ENCODE data around the gene GRM4.
"Not testable (repeated sequence)": the region's sequence is repeated elsewhere in the genome, so short reads cannot be mapped to it uniquely, and the experiment has no call there.

Gene GRM4

GRCh38 chr6:34046617-34047016 is 99.3 kb downstream of the GRM4 start:
- no peaks in the 10 kb centered on the region for H3K36me3 Mint-ChIP-seq (ENCODE audit: low read depth)
- TF ChIP-seq, protein P1, sequence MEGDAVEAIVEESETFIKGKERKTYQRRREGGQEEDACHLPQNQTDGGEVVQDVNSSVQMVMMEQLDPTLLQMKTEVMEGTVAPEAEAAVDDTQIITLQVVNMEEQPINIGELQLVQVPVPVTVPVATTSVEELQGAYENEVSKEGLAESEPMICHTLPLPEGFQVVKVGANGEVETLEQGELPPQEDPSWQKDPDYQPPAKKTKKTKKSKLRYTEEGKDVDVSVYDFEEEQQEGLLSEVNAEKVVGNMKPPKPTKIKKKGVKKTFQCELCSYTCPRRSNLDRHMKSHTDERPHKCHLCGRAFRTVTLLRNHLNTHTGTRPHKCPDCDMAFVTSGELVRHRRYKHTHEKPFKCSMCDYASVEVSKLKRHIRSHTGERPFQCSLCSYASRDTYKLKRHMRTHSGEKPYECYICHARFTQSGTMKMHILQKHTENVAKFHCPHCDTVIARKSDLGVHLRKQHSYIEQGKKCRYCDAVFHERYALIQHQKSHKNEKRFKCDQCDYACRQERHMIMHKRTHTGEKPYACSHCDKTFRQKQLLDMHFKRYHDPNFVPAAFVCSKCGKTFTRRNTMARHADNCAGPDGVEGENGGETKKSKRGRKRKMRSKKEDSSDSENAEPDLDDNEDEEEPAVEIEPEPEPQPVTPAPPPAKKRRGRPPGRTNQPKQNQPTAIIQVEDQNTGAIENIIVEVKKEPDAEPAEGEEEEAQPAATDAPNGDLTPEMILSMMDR (IDR thresholded peaks at IDR 0.05), result no peak
- no peak for DNase-seq
- H3K4me1 Mint-ChIP-seq, result peaks cover 61% of the 10 kb centered on the region
- no peak overlapping the region for H3K4me3 Mint-ChIP-seq
- H3K9me3 Mint-ChIP-seq, result no peaks in the 10 kb centered on the region
- peaks cover 15% of the 10 kb centered on the region for H3K27me3 Mint-ChIP-seq (ENCODE audit: low read depth, poor library complexity)
- no peak overlapping the region for H3K27ac Mint-ChIP-seq

DNA sequence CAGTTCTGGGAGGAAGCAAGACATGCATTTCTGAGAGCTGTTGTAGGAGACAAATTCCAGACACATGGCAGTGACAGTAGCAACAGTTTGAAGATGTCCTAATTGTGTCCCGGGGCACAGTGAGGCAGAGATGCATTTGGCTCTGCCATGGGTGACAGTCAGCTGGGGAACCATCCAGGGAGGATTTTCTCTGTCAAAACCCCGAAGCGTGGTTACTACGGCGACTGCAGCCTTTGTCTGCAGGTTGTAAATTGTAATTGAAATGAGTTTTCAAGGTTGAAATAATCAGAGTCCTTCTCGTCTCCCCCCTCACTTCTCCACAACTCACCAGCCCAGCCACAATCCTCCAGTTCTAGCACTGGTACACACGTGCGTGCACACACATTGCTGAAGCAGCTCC is 100.1 kb downstream of the GRM4 start:
- no peak for DNase-seq
- Mint-ChIP-seq H3K27ac (no peak overlapping the region), H3K27me3 (ENCODE audit: low read depth, poor library complexity) (peaks cover 14% of the 10 kb centered on the region), H3K9me3 (no peaks in the 10 kb centered on the region), H3K36me3 (ENCODE audit: low read depth) (no peaks in the 10 kb centered on the region), H3K4me3 (no peak overlapping the region), H3K4me1 (peaks cover 55% of the 10 kb centered on the region)
- TF ChIP-seq, protein P1 (IDR thresholded peaks at IDR 0.05), result no peak

DNA sequence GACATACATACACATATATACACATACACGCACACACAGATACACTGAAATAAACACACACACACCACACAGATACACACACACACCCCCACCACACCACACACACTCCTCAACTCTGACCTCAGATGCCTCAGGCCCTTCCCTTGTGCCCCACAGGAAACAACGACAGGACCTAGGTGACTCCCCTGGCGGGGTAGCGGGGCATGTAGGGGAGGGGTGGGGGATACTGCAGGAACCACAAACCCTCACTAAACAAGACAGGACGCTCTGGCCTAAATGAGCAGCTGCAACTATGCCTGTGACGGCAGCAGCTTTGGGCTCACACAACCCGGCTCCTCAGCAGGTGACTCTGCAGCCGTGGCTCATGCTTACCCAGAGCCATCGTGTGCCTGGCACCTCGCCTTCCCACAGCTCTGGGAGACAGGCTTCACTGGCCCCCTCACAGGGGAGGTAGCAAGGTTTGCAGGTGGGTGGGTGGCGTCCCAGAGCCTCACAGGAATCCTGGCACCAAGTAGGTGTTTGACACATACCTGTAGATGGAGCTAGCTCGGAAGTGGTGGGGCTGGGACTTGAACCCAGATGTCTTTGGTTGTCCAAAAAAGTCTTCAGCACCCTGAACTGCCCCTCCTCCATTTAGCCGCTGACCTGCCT is 100.8 kb downstream of the GRM4 start:
- peaks cover 14% of the 10 kb centered on the region for H3K27me3 Mint-ChIP-seq (ENCODE audit: low read depth, poor library complexity)
- TF ChIP-seq, protein P1 (IDR thresholded peaks at IDR 0.05), result no peak
- no peaks in the 10 kb centered on the region for H3K36me3 Mint-ChIP-seq (ENCODE audit: low read depth)
- H3K4me3 Mint-ChIP-seq, result no peak overlapping the region
- H3K27ac Mint-ChIP-seq, result no peak overlapping the region
- peaks cover 48% of the 10 kb centered on the region for H3K4me1 Mint-ChIP-seq
- H3K9me3 Mint-ChIP-seq, result no peaks in the 10 kb centered on the region
- DNase-seq, result no peak

DNA sequence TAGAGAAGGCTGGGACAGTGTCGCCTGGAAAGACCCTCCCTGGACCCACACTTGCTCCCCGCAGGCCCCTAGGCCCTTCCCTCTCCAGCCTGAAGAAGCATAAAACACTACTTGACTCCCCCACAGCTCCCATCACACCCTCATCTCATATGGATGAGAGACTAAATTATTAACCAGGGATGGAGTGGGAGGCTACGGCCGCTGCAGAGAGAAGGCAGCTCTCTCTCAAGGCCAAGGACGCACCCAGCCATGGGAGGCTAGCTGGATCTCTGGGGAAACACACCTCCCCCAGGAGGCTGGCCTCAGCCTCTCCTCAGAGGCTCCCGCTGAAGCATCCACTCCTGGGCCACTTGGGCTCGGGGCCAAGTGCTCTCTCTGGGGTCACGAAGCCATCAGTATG is 102.5 kb downstream of the GRM4 start:
- Mint-ChIP-seq H3K36me3 (ENCODE audit: low read depth) (no peaks in the 10 kb centered on the region), H3K4me3 (no peak overlapping the region), H3K27ac (no peak overlapping the region), H3K9me3 (no peaks in the 10 kb centered on the region), H3K27me3 (ENCODE audit: low read depth, poor library complexity) (peaks cover 7% of the 10 kb centered on the region), H3K4me1 (peaks cover 32% of the 10 kb centered on the region)
- no peak for DNase-seq
- TF ChIP-seq, protein P1 (IDR thresholded peaks at IDR 0.05), result no peak

DNA sequence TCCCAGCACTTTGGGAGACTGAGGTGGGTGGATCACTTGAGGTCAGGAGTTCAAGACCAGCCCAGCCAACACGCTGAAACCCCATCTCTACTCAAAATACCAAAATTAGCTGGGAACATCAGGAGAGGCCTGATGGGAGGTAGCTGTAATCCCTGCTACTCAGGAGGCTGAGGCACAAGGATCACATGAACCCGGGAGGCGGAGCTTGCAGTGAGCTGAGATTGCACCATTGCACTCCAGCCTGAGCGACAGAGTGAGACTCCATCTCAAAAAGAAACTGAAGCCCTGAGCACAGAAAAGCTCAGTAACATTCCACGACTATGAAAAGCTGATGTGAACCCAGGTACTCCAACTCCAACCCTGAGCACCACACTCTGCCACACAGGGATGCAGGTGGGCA is 103.9 kb downstream of the GRM4 start:
- DNase-seq; H3K27ac Mint-ChIP-seq; H3K4me3 Mint-ChIP-seq; H3K36me3 Mint-ChIP-seq (ENCODE audit: low read depth); H3K27me3 Mint-ChIP-seq (ENCODE audit: low read depth, poor library complexity); H3K9me3 Mint-ChIP-seq: not testable (repeated sequence)
- H3K4me1 Mint-ChIP-seq, result peaks cover 32% of the 10 kb centered on the region

- Mint-ChIP-seq H3K36me3 (ENCODE audit: low read depth) (no peaks in the 10 kb centered on the region), H3K4me1 (peaks cover 32% of the 10 kb centered on the region)
These were observed 104.5 kb downstream of the GRM4 start for GRCh38 chr6:34041385-34041784.

More at GRCh38 chr6:34041385-34041784, 104.5 kb downstream of the GRM4 start:
- H3K27me3 Mint-ChIP-seq (ENCODE audit: low read depth, poor library complexity), result peaks cover 3% of the 10 kb centered on the region
- H3K9me3 Mint-ChIP-seq, result no peaks in the 10 kb centered on the region
- no peak for DNase-seq
- TF ChIP-seq, protein P1 (IDR thresholded peaks at IDR 0.05), result no peak
- no peak overlapping the region for H3K27ac Mint-ChIP-seq
- no peak overlapping the region for H3K4me3 Mint-ChIP-seq

All from nephron progenitor cell (in vitro differentiated cells).